H1 (cell line): Measurements from ENCODE around the gene DSC3. TPM values are rescaled to one million over a fixed set of nuclear protein-coding genes. Genes with fewer than 3 reads are reported as not detected.

ENCODE experiments used
- CTCF ChIA-PET: fragments of 300-600 bp; sonication (Branson Sonifier 250); formaldehyde crosslinking; loops from one replicate; lab custom pipeline; 2021; ENCODE audit not compliant: partially characterized antibody; lab: Charles Lee
- POLR2A ChIA-PET: fragments of 300-600 bp; sonication (Branson Sonifier 250); formaldehyde crosslinking; loops from one replicate; lab custom pipeline; 2021; ENCODE audit warnings: inconsistent platforms; ENCODE audit not compliant: partially characterized antibody; lab: Charles Lee
- DNase-seq, 2 experiments: peaks; one replicate each; pipeline versions ENCODE4 v3.0.0 to v3.0.0-alpha.2; 2010 to 2022; ENCODE audit warnings: low spot score in 2 of 2, low read depth in 1 of 2, mixed read lengths in 1 of 2
- FAIRE-seq: peaks from 2 replicates; lab custom pipeline; 2011; peaks lifted over from hg19 to GRCh38; lab: Jason Lieb, UNC
- H2AFZ ChIP-seq: 2 replicates; pipeline ENCODE4 v1.8.1; 2012; ENCODE audit warnings: low read length, inconsistent platforms
- H2AK5ac ChIP-seq: 2 replicates; pipeline ENCODE4 v1.6.1; 2013; ENCODE audit warnings: low read depth, low read length
- H2BK120ac ChIP-seq: replicated peaks from 2 replicates; pipeline ENCODE3; 2013; ENCODE audit warnings: low read depth, low read length, inconsistent platforms
- H2BK12ac ChIP-seq: 2 replicates; pipeline ENCODE4 v1.6.1; 2013; ENCODE audit warnings: low read depth, low read length
- H2BK15ac ChIP-seq: 2 replicates; pipeline ENCODE4 v1.6.1; 2013; ENCODE audit warnings: low read length
- H2BK20ac ChIP-seq: 2 replicates; pipeline ENCODE4 v1.6.1; 2013; ENCODE audit warnings: low read length
- H2BK5ac ChIP-seq: 2 replicates; pipeline ENCODE4 v1.6.1; 2013; ENCODE audit warnings: low read depth, low read length
- H3K14ac ChIP-seq: 2 replicates; pipeline ENCODE4 v1.6.1; 2013; ENCODE audit warnings: inconsistent platforms; ENCODE audit not compliant: insufficient read length
- H3K18ac ChIP-seq: 2 replicates; pipeline ENCODE4 v1.6.1; 2013; ENCODE audit warnings: low read length; ENCODE audit errors: extremely low read depth
- H3K23ac ChIP-seq: 2 replicates; pipeline ENCODE4 v1.6.1; 2013; ENCODE audit warnings: inconsistent platforms; ENCODE audit not compliant: insufficient read length
- H3K23me2 ChIP-seq: 2 replicates; pipeline ENCODE4 v1.6.1; 2013; ENCODE audit warnings: low read depth, low read length
- H3K27ac ChIP-seq: 2 replicates; pipeline ENCODE4 v1.6.1; 2011; ENCODE audit warnings: low read depth, low read length, inconsistent platforms
- H3K27me3 ChIP-seq, 4 experiments: replicated peaks in 1 of 4; 1 replicate in 1 of 4; 2 replicates in 3 of 4; pipeline versions ENCODE4 v1.6.1 to v1.8.1; 2011 to 2013; ENCODE audit warnings: low read length in 3 of 4, mild to moderate bottlenecking in 3 of 4, inconsistent platforms in 2 of 4, mixed read lengths in 2 of 4, moderate library complexity in 1 of 4; ENCODE audit not compliant: control insufficient read depth in 3 of 4, insufficient read depth in 3 of 4; ENCODE audit errors: extremely low read depth in 1 of 4
- H3K36me3 ChIP-seq, 4 experiments: 2 replicates each; pipeline versions ENCODE4 v1.6.1 to v1.8.1; 2011 to 2013; ENCODE audit warnings: mild to moderate bottlenecking in 4 of 4, low read length in 3 of 4, moderate library complexity in 2 of 4, control low read depth in 1 of 4, inconsistent platforms in 1 of 4; ENCODE audit not compliant: insufficient read depth in 4 of 4, control insufficient read depth in 2 of 4
- H3K4ac ChIP-seq: replicated peaks from 2 replicates; pipeline ENCODE3; 2013; ENCODE audit warnings: low read length, low read depth, mixed read lengths, inconsistent platforms; ENCODE audit not compliant: insufficient read length
- H3K4me1 ChIP-seq, 4 experiments: replicated peaks in 1 of 4; 1 replicate in 1 of 4; 2 replicates in 3 of 4; pipeline versions ENCODE4 v1.6.1 to v1.8.1; 2011 to 2013; ENCODE audit warnings: low read length in 3 of 4, inconsistent platforms in 2 of 4, mixed read lengths in 1 of 4; ENCODE audit not compliant: insufficient read depth in 4 of 4, control insufficient read depth in 3 of 4
- H3K4me2 ChIP-seq, 2 experiments: 2 replicates each; pipeline versions ENCODE4 v1.6.1 to v1.8.1; 2011 to 2013; ENCODE audit warnings: low read depth in 2 of 2, low read length in 2 of 2, control low read depth in 1 of 2, inconsistent platforms in 1 of 2, mild to moderate bottlenecking in 1 of 2; ENCODE audit not compliant: insufficient read depth in 1 of 2
- H3K4me3 ChIP-seq, 4 experiments: fragments of 200-600, 300-600 bp in 1 of 4; sonication (generic), shearing (Covaris generic), sonication (Bioruptor Twin) in 1 of 4; 2 replicates each; pipeline versions ENCODE4 v1.5.1 to v1.8.1; 2011 to 2016; ENCODE audit warnings: low read length in 4 of 4, low read depth in 3 of 4, control low read depth in 2 of 4, inconsistent platforms in 2 of 4, mild to moderate bottlenecking in 2 of 4, mixed read lengths in 1 of 4, moderate library complexity in 1 of 4; ENCODE audit not compliant: insufficient read depth in 2 of 4; ENCODE audit errors: extremely low read depth in 1 of 4
- H3K56ac ChIP-seq: replicated peaks from 2 replicates; pipeline ENCODE3; 2013; ENCODE audit warnings: low read depth, mild to moderate bottlenecking, mixed read lengths, low read length, inconsistent platforms; ENCODE audit not compliant: insufficient read length
- H3K79me1 ChIP-seq: 2 replicates; pipeline ENCODE4 v1.6.1; 2013; ENCODE audit warnings: low read depth, low read length, control low read depth
- H3K79me2 ChIP-seq, 2 experiments: 2 replicates each; pipeline versions ENCODE4 v1.6.1 to v1.8.1; 2012 to 2013; ENCODE audit warnings: low read length in 2 of 2, mild to moderate bottlenecking in 2 of 2, inconsistent platforms in 1 of 2; ENCODE audit not compliant: insufficient read depth in 2 of 2, control insufficient read depth in 1 of 2
- H3K9ac ChIP-seq, 4 experiments: replicated peaks in 1 of 4; 1 replicate in 1 of 4; 2 replicates in 3 of 4; pipeline versions ENCODE4 v1.6.1 to v1.8.1; 2011 to 2013; ENCODE audit warnings: low read depth in 3 of 4, low read length in 3 of 4, control low read depth in 2 of 4, mild to moderate bottlenecking in 2 of 4, moderate library complexity in 2 of 4, inconsistent platforms in 1 of 4; ENCODE audit errors: extremely low read depth in 1 of 4
- H3K9me3 ChIP-seq, 2 experiments: 2 replicates each; pipeline versions ENCODE4 v1.6.1 to v1.8.1; 2012 to 2013; ENCODE audit warnings: mild to moderate bottlenecking in 2 of 2, moderate library complexity in 2 of 2, control low read depth in 1 of 2, inconsistent platforms in 1 of 2, low read depth in 1 of 2, low read length in 1 of 2, mixed read lengths in 1 of 2; ENCODE audit not compliant: insufficient read depth in 2 of 2
- H4K20me1 ChIP-seq, 2 experiments: replicated peaks in 1 of 2; 2 replicates each; pipeline versions ENCODE3 to v1.8.1; 2011 to 2013; ENCODE audit warnings: inconsistent platforms in 2 of 2, low read length in 2 of 2, mild to moderate bottlenecking in 1 of 2; ENCODE audit not compliant: insufficient read depth in 2 of 2, control insufficient read depth in 1 of 2
- H4K5ac ChIP-seq: 2 replicates; pipeline ENCODE4 v1.6.1; 2013; ENCODE audit warnings: low read length, low read depth, mixed read lengths, inconsistent platforms; ENCODE audit not compliant: insufficient read length
- H4K8ac ChIP-seq: 2 replicates; pipeline ENCODE4 v1.8.0; 2013; ENCODE audit warnings: mild to moderate bottlenecking, moderate library complexity, low read length, inconsistent platforms; ENCODE audit not compliant: insufficient read depth; ENCODE audit errors: extremely low read depth
- H4K91ac ChIP-seq: replicated peaks from 2 replicates; pipeline ENCODE3; 2013; ENCODE audit warnings: low read length, mixed read lengths, inconsistent platforms; ENCODE audit not compliant: insufficient read length
- BRCA1 ChIP-seq: IDR thresholded peaks from 2 replicates; pipeline ENCODE4 v1.6.1; 2012; ENCODE audit warnings: low read depth, low read length, improper control_type of control experiment
- E2F6 ChIP-seq: IDR thresholded peaks from 2 replicates; pipeline ENCODE4 v1.6.1; 2012; ENCODE audit warnings: inconsistent platforms
- HDAC6 ChIP-seq: IDR thresholded peaks from one replicate; pipeline ENCODE4 v1.7.1; 2012; ENCODE audit warnings: low read depth, mild to moderate bottlenecking, inconsistent platforms, low read length, moderate library complexity
- MAFK ChIP-seq: IDR thresholded peaks from 2 replicates; pipeline ENCODE4 v1.6.1; 2012; ENCODE audit warnings: low read depth, mild to moderate bottlenecking, improper control_type of control experiment, low read length
- PHF8 ChIP-seq: fragments of 200-600 bp; sonication (generic); conservative IDR thresholded peaks from 2 replicates; pipeline ENCODE4 v1.7.1; 2012; ENCODE audit warnings: low read depth, mild to moderate bottlenecking, inconsistent platforms, low read length, moderate library complexity
- POU5F1 ChIP-seq: IDR thresholded peaks from 2 replicates; pipeline ENCODE4 v1.6.1; 2011; ENCODE audit warnings: low read depth, mild to moderate bottlenecking, low read length, moderate library complexity
- RFX5 ChIP-seq: IDR thresholded peaks from 2 replicates; pipeline ENCODE4 v1.6.1; 2011; ENCODE audit warnings: low read depth, low read length, improper control_type of control experiment, borderline replicate concordance
- SP4 ChIP-seq: IDR thresholded peaks from 2 replicates; pipeline ENCODE4 v1.6.1; 2012; ENCODE audit warnings: low read length, inconsistent platforms
- TAF1 ChIP-seq: IDR thresholded peaks from 2 replicates; pipeline ENCODE4 v1.6.1; 2011; ENCODE audit warnings: mild to moderate bottlenecking, low read depth, low read length
- TBP ChIP-seq: IDR thresholded peaks from 2 replicates; pipeline ENCODE4 v1.6.1; 2011; ENCODE audit warnings: low read depth, low read length, improper control_type of control experiment
- TCF12 ChIP-seq: IDR thresholded peaks from 2 replicates; pipeline ENCODE4 v1.6.1; 2011; ENCODE audit warnings: low read depth, mild to moderate bottlenecking, low read length
- USF2 ChIP-seq: IDR thresholded peaks from 2 replicates; pipeline ENCODE4 v1.6.1; 2011; ENCODE audit warnings: low read length, improper control_type of control experiment
- WGBS, 2 experiments: shearing (Covaris generic) in 1 of 2; methylation state at CpG; one replicate each; pipeline versions ENCODE4 v1.1.6 to v1.1.7; 2013 to 2015; ENCODE audit warnings: low lambda C conversion rate in 2 of 2, mixed read lengths in 2 of 2, inconsistent platforms in 1 of 2, low coverage in 1 of 2, missing lambda C conversion rate in 1 of 2; ENCODE audit not compliant: insufficient replicate concordance in 2 of 2, insufficient coverage in 1 of 2, insufficient read length in 1 of 2; ENCODE audit errors: extremely low coverage in 1 of 2, missing lambda C conversion rate in 1 of 2; 5-methylcytosine and 5-hydroxymethylcytosine counted together
- polyA plus RNA-seq, 7 experiments: library from polyadenylated mRNA; depleted of rRNA in 3 of 7; stranded (reverse) in 5 of 7; unstranded in 2 of 7; fragments of >200 nt in 5 of 7; fragments of 200-250 nt in 2 of 7; gene quantifications; 1 replicate in 5 of 7; 2 replicates in 1 of 7; 4 replicates in 1 of 7; pipeline versions ENCODE4 v1.2.1 to v1.2.3, GENCODE V29; 2011 to 2013; ENCODE audit warnings: missing spikeins in 2 of 7, mixed read lengths in 2 of 7
- total RNA-seq: library from RNA; stranded (reverse); fragmentation: NEBNext Ultra II Directional; extraction: Animal tissue kit (Norgen Biotek cat#: 25700); gene quantifications from 2 replicates; pipeline ENCODE4 v1.2.1, GENCODE V29; 2021

Gene DSC3
- total and polyA plus RNA-seq, 2 of the 8 experiments (the other 6 are each of a cell fraction or from before 2014, with no cell fraction given) = 0.70 to 3.7 TPM

GRCh38 chr18:31057917-31058316 is 15.4 kb upstream of the DSC3 start:
- H4K8ac ChIP-seq = no peak overlapping the region
- no peaks in the 10 kb centered on the region for H3K36me3 ChIP-seq
- no peak overlapping the region for H2BK15ac ChIP-seq
- DNase-seq = no peak
- H3K4me2 ChIP-seq = no peak overlapping the region
- no peak overlapping the region for H2AFZ ChIP-seq
- H3K23ac ChIP-seq = no peak overlapping the region
- H3K9ac ChIP-seq = no peak overlapping the region
- no peak overlapping the region for H2BK12ac ChIP-seq
- no peak overlapping the region for H3K56ac ChIP-seq
- H2BK20ac ChIP-seq = no peak overlapping the region
- H3K79me2 ChIP-seq = no peaks in the 10 kb centered on the region
- CTCF ChIA-PET = no interaction called here
- no peaks in the 10 kb centered on the region for H3K27me3 ChIP-seq
- H4K20me1 ChIP-seq = no peaks in the 10 kb centered on the region
- 90% methylated on average over 4 of the region's 4 CpGs; no CpG with 5 or more reads in 1 of the 2 experiments for WGBS, 2 experiments
- TF ChIP-seq RFX5 = no peak
- no peak for TF ChIP-seq SP4
- no peak for TF ChIP-seq TAF1
- TF ChIP-seq TBP = no peak
- no peak for TF ChIP-seq POU5F1
- TF ChIP-seq TCF12 = no peak
- TF ChIP-seq E2F6 = no peak
- no peak for TF ChIP-seq BRCA1
- no peak for TF ChIP-seq USF2
- no peak for TF ChIP-seq HDAC6
- TF ChIP-seq MAFK = no peak
- TF ChIP-seq PHF8 = no peak
- no peak overlapping the region for H3K18ac ChIP-seq
- peaks cover 0 to 2% (median 0%) of the 10 kb centered on the region in 4 experiments; a peak in 1 of 7 replicates for H3K4me1 ChIP-seq
- no peak overlapping the region for H3K27ac ChIP-seq
- no peak overlapping the region for H2BK5ac ChIP-seq
- H2BK120ac ChIP-seq = no peak overlapping the region
- FAIRE-seq = no peak
- H3K4ac ChIP-seq = no peak overlapping the region
- no peak overlapping the region for H3K14ac ChIP-seq
- H3K4me3 ChIP-seq = no peak overlapping the region
- H3K9me3 ChIP-seq = peaks cover 2% of the 10 kb centered on the region in 2 experiments; a peak in 1 of 4 replicates
- H4K5ac ChIP-seq = no peak overlapping the region
- H2AK5ac ChIP-seq = no peak overlapping the region
- no peaks in the 10 kb centered on the region for H3K79me1 ChIP-seq
- H3K23me2 ChIP-seq = no peaks in the 10 kb centered on the region
- H4K91ac ChIP-seq = no peak overlapping the region
- POLR2A ChIA-PET = interaction anchor here (0.7 kb wide), 1 partner anchor 657 kb away, joined by 3 read pairs; no protein-coding TSS in a partner anchor
